OCI-LY1 (cell line): Measurements from ENCODE around the gene CRADD.

Experiments
- CTCF ChIP-seq: fragments of 200-600 bp; sonication (generic), shearing (Covaris generic); IDR thresholded peaks from 2 replicates; pipeline ENCODE4 v1.5.1; 2017; ENCODE audit warnings: mild to moderate bottlenecking, antibody characterized with exemption, low read length, moderate library complexity, mixed read lengths
- EZH2 ChIP-seq: fragments of 200-600 bp; sonication (generic), shearing (Covaris generic); IDR thresholded peaks from 2 replicates; pipeline ENCODE4 v1.8.0; 2017; ENCODE audit warnings: borderline replicate concordance, mixed run types, mild to moderate bottlenecking, antibody characterized with exemption, low read length, moderate library complexity, mixed read lengths

DNA sequence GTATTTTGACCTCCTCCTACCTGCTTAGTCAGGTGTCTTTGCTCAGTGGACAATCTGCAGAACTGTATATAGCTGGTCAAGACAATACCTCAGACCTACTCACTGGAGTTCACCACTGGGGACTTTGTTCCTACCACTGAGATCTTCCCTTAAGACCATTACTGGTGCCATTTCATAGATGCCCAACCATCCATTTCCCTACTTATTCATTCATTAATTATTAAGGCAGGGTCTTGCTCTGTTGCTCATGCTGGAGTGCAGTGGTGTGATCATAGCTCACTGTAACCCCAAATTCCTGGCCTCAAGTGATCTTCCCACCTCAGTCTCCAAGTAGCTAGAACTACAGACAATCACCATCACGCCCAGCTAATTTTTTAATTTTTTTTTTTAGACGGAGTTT, 22.8 kb upstream of the CRADD start:
- no peak for TF ChIP-seq CTCF
- no peak for TF ChIP-seq EZH2
